Activated T-cell treated with anti-CD3 and anti-CD28 coated beads for 4 hours (primary cell): ENCODE results near the gene TDP1.
"Not testable (repeated sequence)": the region's sequence is repeated elsewhere in the genome, so short reads cannot be mapped to it uniquely, and the experiment has no call there.

ENCODE experiments used
- DNase-seq: peaks from one replicate; pipeline ENCODE4 v3.0.0-alpha.2; 2020

TDP1 gene

GRCh38 chr14:89992273-89992672, 36.5 kb downstream of the TDP1 start:
- no peak for DNase-seq

GRCh38 chr14:89996963-89997362, 41.2 kb downstream of the TDP1 start:
- no peak for DNase-seq

DNA sequence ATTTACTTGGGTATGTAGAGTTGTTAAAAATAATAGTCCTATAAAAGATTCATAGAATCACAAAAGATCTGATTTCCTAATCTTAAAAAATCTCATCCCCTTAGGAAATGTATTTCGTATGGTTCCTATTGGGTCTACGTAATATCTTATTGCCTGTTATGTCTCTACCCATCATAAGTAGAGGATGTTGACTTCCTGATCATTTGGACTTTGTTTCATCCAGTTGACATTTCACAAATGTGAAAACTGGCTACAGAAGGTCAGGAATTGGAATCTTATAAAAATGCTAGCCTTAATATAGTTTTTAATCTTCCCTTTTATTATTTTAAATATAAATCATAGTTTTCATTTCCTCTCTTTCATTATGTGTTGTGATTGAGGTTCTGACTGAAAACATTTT, 45.2 kb downstream of the TDP1 start:
- DNase-seq = no peak

GRCh38 chr14:90003526-90004307, 48.0 kb downstream of the TDP1 start:
- DNase-seq = no peak

DNA sequence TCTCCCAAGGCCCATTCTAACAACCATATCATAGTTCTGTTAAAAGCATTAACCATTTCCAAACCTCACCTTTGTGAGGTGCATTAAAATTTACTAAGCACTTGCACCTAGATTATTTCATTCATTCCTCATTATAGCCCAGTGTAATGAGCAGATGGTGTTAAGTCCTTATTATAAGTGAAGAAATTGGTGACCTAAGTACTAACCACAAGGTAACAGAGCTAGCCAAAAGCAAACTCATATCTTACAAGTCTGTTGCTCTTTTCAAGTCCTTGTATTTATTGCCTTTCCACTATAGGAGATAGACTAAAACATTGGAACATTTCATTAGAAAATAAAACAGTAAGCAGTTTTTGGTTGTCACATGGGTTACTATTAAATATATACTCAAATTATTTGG, 49.7 kb downstream of the TDP1 start:
- no peak for DNase-seq

DNA sequence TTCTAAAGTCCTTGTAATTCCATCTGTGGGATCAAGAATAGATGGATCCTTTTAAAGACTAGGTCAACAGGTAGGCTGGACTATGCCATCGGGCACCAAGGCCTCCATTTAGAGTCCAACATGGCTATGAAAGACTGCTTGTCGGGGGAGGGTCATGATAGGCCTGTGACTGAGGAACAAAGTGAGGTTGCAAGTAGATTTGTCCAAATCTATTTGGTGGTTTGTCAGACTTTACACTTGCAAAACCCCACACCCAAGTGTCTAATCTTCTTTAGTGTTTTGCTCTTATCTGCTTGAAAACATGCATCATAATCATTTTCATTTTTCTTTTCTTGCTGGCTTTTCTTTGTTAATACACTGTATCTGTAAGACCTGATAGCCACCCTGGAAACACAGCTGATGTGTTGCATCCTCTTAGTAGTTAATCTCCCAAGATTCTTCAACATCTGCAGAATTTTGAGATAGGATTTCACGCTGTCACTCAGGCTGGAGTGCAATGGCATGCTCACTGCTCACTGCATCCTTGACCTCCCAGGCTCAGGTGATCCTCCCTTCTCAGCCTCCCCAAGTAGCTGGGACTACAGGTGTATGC, 50.3 kb downstream of the TDP1 start:
- no peak for DNase-seq

GRCh38 chr14:90017371-90017770, 61.6 kb downstream of the TDP1 start:
- no peak for DNase-seq

GRCh38 chr14:90019824-90020523, 64.2 kb downstream of the TDP1 start:
- DNase-seq = no peak

- no peak for DNase-seq
These were observed 67.6 kb downstream of the TDP1 start for GRCh38 chr14:90023176-90023896.

GRCh38 chr14:90024910-90025309, 69.2 kb downstream of the TDP1 start:
- DNase-seq = no peak

GRCh38 chr14:90026608-90027007, 70.9 kb downstream of the TDP1 start:
- not testable (repeated sequence) for DNase-seq

- no peak for DNase-seq
These were observed 72.1 kb downstream of the TDP1 start for GRCh38 chr14:90027842-90028241.

DNA sequence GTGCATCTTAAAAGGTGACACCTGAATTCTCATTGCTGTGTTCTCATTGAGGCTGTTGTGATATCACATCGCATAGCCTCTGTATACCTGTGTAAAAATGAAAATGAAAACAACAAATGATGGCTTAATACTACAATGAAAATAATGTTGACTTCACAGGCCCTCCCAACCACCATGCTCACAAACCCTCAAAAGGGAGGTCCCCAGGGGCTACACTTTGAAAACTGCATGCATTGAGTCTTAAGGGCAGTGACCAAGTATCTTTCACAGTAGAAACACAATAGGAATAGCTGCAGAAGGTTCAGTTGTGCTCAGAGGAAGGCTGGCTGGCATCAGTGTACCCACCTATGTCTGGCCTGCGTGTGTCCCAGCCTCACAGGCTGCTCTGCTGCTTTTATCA, 78.4 kb downstream of the TDP1 start:
- no peak for DNase-seq

DNA sequence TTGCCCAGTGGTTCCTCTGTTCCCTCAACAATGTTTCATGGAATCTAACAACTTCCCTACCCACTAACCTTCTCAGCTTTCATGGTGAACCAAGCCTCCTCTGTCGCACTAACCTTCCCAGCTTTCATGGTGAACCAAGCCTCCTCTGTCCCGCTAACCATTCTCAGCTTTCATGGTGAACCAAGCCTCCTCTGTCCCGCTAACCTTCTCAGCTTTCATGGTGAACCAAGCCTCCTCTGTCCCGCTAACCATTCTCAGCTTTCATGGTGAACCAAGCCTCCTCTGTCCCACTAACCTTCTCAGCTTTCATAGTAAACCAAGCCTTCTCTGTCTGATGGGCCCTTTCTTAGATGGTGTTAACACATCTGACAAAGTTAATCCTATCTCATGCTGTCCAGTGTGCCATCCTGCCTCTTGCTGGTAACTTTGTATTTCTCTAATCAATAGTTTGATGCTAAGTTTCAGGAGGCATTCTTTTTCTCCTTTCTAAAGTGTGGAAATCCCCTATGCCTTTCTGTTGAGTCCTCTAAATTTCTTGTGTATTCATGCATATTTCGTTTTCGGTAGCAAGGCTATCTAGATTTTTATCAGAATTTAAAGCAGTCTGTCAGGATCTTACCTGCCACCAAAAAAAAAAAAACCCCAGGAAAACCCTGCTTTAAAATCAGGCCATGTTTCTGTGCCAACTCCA, 79.3 kb downstream of the TDP1 start:
- no peak for DNase-seq

- DNase-seq = no peak
These were observed 83.7 kb downstream of the TDP1 start for GRCh38 chr14:90039253-90040010.

DNA sequence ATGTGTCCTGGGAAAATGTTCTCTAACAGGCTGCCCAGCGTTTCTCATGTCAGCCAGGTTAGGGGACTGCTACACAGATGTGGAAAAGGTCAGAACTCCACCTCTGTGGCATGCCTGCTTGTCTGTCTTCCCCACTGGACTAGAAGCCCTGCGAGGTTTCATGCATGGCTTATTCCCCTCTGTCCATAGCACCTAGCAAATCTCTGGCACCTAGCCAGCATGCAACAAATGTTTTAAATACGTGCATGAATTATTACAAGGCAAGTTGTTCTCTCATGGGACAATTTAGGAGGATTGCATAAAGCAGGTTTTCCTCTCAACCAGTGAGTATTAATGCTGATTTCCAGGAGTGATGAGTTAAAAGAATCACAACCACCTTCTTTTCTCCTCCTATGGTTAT, 84.7 kb downstream of the TDP1 start:
- no peak for DNase-seq

GRCh38 chr14:90042496-90043252, 86.9 kb downstream of the TDP1 start:
- no peak for DNase-seq

- DNase-seq = no peak
These were observed 89.9 kb downstream of the TDP1 start for GRCh38 chr14:90045616-90046015.

DNA sequence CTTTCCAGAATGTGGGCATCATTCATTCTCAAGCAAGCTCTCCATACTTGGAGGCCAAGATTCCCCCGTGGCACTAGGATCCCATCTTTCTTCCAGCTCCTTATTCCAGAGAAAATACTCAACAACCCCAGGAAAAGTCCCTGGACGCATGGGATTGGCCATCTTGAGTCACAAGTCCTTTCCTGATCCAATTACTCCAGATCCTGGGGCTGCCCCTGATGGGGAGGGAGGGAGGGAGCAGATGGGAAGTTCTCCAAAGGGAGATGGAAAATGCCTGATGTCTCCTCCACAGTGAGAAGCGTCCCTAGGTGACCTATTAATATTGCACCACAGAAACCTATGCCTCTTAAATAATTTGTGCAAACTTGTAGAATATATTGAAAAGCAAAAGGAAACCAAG, 93.7 kb downstream of the TDP1 start:
- DNase-seq = no peak

DNA sequence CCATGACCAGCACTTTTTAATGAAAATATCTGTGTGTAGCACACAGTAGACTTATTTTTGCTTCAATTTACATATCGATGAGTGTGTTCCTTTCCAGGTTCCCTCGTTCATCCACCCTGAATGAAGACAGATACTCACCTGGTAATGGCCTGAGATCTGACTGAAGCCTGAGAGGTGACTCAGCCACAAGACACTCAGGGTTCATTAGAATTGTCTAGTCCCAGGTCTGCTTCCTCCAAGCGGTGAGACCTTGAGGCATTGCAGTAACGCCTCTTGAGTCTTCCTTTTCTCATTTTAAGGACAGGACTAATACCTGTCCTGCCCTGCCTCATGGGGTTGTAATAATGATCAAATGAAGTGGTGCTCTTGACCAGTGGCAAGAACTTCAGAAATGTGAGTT, 94.5 kb downstream of the TDP1 start:
- no peak for DNase-seq

DNA sequence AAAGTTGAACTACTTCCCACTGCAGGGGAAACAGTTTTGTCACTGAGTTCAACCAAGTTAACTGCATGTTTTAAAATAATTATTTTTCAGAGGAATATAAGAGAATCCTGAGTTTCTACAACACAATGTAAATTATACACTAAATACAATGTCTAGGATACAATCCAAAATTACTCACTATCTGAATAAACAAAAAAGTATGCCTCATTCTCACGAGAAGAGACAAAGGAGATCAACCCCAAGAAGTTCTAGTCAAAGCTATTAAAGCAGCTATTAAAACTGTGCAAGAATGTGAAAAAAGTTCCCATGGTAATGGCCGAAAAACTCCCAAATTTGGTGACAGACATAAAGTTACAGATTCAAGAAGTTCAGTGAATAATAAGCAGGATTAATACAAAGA, 97.3 kb downstream of the TDP1 start:
- DNase-seq = no peak
